Activated B cell treated with CpG ODN at 0.5 μM for 24 hours (primary cell): ENCODE measurements around the gene USH1G. TPM values are rescaled to one million over a fixed set of nuclear protein-coding genes. Genes with fewer than 3 reads are reported as not detected.

ENCODE experiments used
- ATAC-seq: fragments of 200-7000 bp; cut with Tn5 transposase; one replicate; pipeline ENCODE4 v1.10.0; 2021; ENCODE audit warnings: low read depth, mild to moderate bottlenecking, moderate library complexity
- CTCF ChIA-PET: fragments of 350-600 bp; sonication (Branson Sonifier 250); formaldehyde crosslinking; loops from one replicate; lab custom pipeline; 2021; ENCODE audit warnings: antibody characterized with exemption; lab: Charles Lee
- POLR2A ChIA-PET: fragments of 350-600 bp; sonication (Branson Sonifier 250); formaldehyde crosslinking; loops from one replicate; lab custom pipeline; 2021; ENCODE audit warnings: antibody characterized with exemption; lab: Charles Lee
- DNase-seq: peaks from one replicate; pipeline ENCODE4 v3.0.0; 2022
- H3K27ac Mint-ChIP-seq: one replicate; pipeline ENCODE4 v1.8.0; 2020; ENCODE audit warnings: mixed read lengths
- H3K27me3 Mint-ChIP-seq: one replicate; pipeline ENCODE4 v1.8.0; 2021; ENCODE audit warnings: mixed read lengths
- H3K36me3 Mint-ChIP-seq: one replicate; pipeline ENCODE4 v1.8.0; 2021; ENCODE audit warnings: low read depth, mixed read lengths
- H3K4me1 Mint-ChIP-seq: one replicate; pipeline ENCODE4 v1.8.0; 2021; ENCODE audit warnings: mixed read lengths
- H3K4me3 Mint-ChIP-seq: one replicate; pipeline ENCODE4 v1.8.0; 2020; ENCODE audit warnings: mild to moderate bottlenecking, mixed read lengths
- H3K9me3 Mint-ChIP-seq: one replicate; pipeline ENCODE4 v1.8.0; 2020; ENCODE audit warnings: mixed read lengths
- intact Hi-C: fragments of 100-400 bp; cut with micrococcal nuclease; formaldehyde crosslinking; loops from one replicate; pipeline ENCODE4 v1.15.1; 2024
- total RNA-seq: library from RNA; stranded (reverse); gene quantifications from 2 replicates; pipeline ENCODE4 v1.2.3, GENCODE V29; 2022
- TF ChIP-seq, protein P1 (sequence below): fragments of 200-600 bp; IDR thresholded peaks from one replicate; pipeline ENCODE4 v1.8.0; 2022; ENCODE audit warnings: antibody characterized with exemption, mild to moderate bottlenecking

USH1G gene
- total RNA-seq, 1 donor from 2014 or later: not detected

DNA sequence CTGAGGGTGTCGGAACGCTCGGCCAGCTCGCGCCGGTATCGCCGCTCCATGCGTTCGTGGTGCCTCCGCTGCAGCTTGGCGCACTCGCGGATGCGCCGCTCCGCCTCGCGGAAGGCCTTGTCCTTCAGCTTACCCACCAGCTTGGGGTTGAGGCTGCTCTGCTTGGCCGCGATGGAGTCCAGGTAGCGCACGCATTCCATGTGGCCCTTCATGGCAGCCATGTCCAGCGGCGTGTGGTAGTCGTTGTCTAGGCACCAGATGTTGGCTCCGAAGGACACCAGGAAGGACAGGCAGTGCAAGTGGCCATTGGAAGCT is 2.8 kb downstream of the USH1G start:
- Mint-ChIP-seq H3K4me3 (no peak overlapping the region), H3K9me3 (no peaks in the 10 kb centered on the region), H3K36me3 (no peaks in the 10 kb centered on the region), H3K4me1 (peaks cover 19% of the 10 kb centered on the region), H3K27ac (no peak overlapping the region), H3K27me3 (peaks cover 49% of the 10 kb centered on the region)
- no peak for ATAC-seq
- TF ChIP-seq, protein P1, sequence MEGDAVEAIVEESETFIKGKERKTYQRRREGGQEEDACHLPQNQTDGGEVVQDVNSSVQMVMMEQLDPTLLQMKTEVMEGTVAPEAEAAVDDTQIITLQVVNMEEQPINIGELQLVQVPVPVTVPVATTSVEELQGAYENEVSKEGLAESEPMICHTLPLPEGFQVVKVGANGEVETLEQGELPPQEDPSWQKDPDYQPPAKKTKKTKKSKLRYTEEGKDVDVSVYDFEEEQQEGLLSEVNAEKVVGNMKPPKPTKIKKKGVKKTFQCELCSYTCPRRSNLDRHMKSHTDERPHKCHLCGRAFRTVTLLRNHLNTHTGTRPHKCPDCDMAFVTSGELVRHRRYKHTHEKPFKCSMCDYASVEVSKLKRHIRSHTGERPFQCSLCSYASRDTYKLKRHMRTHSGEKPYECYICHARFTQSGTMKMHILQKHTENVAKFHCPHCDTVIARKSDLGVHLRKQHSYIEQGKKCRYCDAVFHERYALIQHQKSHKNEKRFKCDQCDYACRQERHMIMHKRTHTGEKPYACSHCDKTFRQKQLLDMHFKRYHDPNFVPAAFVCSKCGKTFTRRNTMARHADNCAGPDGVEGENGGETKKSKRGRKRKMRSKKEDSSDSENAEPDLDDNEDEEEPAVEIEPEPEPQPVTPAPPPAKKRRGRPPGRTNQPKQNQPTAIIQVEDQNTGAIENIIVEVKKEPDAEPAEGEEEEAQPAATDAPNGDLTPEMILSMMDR: no peak
- CTCF ChIA-PET: no interaction called here
- POLR2A ChIA-PET: no interaction called here
- DNase-seq: no peak
- intact Hi-C loops: loop anchor here (5.0 kb wide), 1 partner anchor 287 kb away; the partner anchor contains the start of gene NUP85

DNA sequence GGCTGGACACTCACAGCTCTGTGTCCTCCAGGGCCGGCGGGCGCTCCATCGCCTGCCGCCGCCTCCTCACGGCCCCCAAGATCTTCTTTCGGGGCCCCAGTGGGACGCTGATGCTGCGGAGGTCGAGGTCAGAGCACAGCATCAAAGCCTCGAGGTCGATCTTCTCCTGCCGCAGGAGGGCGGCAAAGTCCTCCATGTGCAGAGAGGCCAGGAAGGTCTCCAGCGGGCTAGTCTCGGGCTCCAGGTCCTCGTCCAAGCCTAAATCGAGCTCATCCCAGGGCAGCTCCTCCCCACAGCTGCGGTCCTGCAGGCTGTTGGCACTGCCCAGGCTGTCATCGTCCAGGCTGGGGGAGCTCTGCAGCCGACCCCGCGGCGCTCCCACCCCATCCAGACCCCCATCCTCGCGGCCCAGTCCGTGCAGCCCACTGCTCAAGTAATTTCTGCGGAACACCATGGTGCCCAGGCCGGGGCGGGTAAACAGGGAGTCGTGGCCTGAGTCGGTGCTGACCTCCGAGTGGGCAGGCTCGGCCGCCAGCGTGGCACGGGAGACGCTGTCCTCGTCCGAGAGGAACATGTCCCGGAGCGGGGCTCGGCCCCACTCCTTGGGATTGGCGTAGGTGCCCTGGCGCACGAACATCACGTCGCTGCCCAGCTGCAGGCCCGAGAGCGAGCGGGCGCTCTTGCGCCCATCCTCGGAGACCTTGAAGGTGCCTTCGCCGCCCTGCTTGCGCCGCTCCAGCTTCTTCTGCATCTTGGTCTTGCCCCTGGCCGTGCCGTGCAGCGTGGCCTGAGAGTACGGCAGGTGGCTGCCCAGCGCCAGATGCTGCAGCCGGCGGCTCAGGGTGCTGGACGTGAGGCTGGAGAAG is 3.4 kb downstream of the USH1G start:
- H3K27me3 Mint-ChIP-seq: peaks cover 43% of the 10 kb centered on the region
- H3K4me1 Mint-ChIP-seq: peaks cover 14% of the 10 kb centered on the region
- CTCF ChIA-PET: no interaction called here
- no peak overlapping the region for H3K4me3 Mint-ChIP-seq
- no peak overlapping the region for H3K27ac Mint-ChIP-seq
- intact Hi-C loops: loop anchor here (5.0 kb wide), 1 partner anchor 288 kb away; the partner anchor contains the start of gene NUP85
- no peaks in the 10 kb centered on the region for H3K9me3 Mint-ChIP-seq
- POLR2A ChIA-PET: no interaction called here
- no peak for DNase-seq
- ATAC-seq: no peak
- TF ChIP-seq, protein P1: no peak
- no peaks in the 10 kb centered on the region for H3K36me3 Mint-ChIP-seq

DNA sequence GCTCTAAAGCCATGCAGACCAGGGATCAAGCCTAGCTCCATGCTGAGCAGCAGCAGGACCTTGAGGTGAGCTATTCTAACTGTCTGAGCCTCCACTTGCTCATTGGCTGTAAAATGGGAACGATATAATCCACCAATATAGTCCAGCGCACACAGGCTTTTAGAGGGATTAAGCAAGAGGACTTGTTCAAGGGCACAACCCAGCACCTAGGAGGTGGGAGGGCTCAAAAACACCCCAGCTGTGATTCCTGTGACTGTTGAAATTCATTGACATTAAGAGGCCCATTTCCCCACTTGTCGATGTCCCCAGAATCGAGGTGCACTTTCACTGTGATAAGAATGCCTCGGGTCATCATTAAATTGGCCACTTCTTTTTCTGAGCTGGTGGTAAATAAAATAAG is 4.1 kb downstream of the USH1G start:
- peaks cover 45% of the 10 kb centered on the region for H3K27me3 Mint-ChIP-seq
- CTCF ChIA-PET: no interaction called here

DNA sequence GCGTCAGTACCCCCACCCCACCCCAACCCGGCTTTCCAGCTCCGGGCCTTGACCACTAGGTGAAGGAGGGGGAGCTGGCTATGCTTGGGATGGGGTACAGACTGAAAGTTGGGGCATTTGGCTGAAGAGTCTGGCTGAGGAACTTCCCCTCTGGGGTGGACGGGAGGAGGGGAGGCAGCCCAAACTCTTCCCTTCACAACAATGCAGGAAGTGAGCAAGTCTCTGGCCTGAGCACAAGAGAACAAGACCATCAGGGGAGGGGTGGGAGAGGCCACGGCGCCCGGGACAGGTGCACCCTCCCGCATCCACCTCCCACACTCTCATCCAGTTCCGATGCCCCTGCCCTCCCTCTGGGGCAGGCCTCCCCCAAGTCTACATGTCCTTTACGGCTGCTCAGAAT is 5.6 kb downstream of the USH1G start:
- Mint-ChIP-seq H3K27ac (no peak overlapping the region), H3K9me3 (peaks cover 4% of the 10 kb centered on the region), H3K36me3 (no peaks in the 10 kb centered on the region), H3K27me3 (peaks cover 42% of the 10 kb centered on the region), H3K4me3 (no peak overlapping the region), H3K4me1 (peaks cover under 1% of the 10 kb centered on the region)
- POLR2A ChIA-PET: no interaction called here
- no peak for DNase-seq
- no peak for ATAC-seq
- CTCF ChIA-PET: no interaction called here
- TF ChIP-seq, protein P1: no peak
- intact Hi-C loops: no loop called here

More for the DNA sequence above, 4.1 kb downstream of the USH1G start:
- ATAC-seq (no peak), DNase-seq (no peak)
- Mint-ChIP-seq H3K9me3 (peaks cover 2% of the 10 kb centered on the region), H3K27ac (no peak overlapping the region), H3K4me1 (peaks cover 10% of the 10 kb centered on the region), H3K4me3 (no peak overlapping the region), H3K36me3 (no peaks in the 10 kb centered on the region)
- intact Hi-C loops: no loop called here
- TF ChIP-seq, protein P1: no peak
- POLR2A ChIA-PET: no interaction called here

DNA sequence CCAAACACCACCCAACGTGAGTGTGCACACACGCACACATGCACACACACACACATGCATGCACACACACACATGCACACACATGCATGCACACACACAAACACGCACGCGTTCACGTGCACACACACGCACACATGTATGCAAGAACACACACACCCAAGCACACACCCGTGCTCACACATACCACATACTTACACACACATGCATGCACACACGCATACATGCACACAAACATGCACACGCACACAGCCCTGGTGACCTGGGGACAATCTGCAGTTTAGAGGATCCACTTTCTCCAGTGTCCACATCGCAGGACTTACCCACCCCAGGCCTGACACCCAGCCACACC is 6.2 kb downstream of the USH1G start:
- H3K4me3 Mint-ChIP-seq: no peak overlapping the region
- intact Hi-C loops: no loop called here
- H3K27ac Mint-ChIP-seq: no peak overlapping the region
- H3K4me1 Mint-ChIP-seq: no peaks in the 10 kb centered on the region
- H3K27me3 Mint-ChIP-seq: peaks cover 40% of the 10 kb centered on the region
- ATAC-seq (no peak), DNase-seq (no peak)
- H3K36me3 Mint-ChIP-seq: no peaks in the 10 kb centered on the region
- TF ChIP-seq, protein P1: no peak
- peaks cover 4% of the 10 kb centered on the region for H3K9me3 Mint-ChIP-seq
- ChIA-PET CTCF (no interaction called here), POLR2A (no interaction called here)
